PFSK-1 (cell line): ENCODE results near the gene POMP.

Experiments
- FOXP2 ChIP-seq: optimal IDR thresholded peaks from 2 replicates; pipeline ENCODE3; 2011; ENCODE audit warnings: borderline replicate concordance, control low read depth, inconsistent platforms; ENCODE audit not compliant: insufficient read depth; ENCODE audit errors: extremely low read length, extremely low read depth
- POLR2AphosphoS5 ChIP-seq: IDR thresholded peaks from 2 replicates; pipeline ENCODE4 v1.6.1; 2012; ENCODE audit warnings: low read depth, mild to moderate bottlenecking, control low read depth, low read length, moderate library complexity
- SIN3A ChIP-seq: IDR thresholded peaks from 2 replicates; pipeline ENCODE4 v1.6.1; 2012; ENCODE audit warnings: mild to moderate bottlenecking, low read length, moderate library complexity, borderline replicate concordance; ENCODE audit not compliant: insufficient read depth
- TAF1 ChIP-seq: IDR thresholded peaks from 2 replicates; pipeline ENCODE4 v1.6.1; 2012; ENCODE audit warnings: low read length, control low read depth, borderline replicate concordance; ENCODE audit not compliant: insufficient read depth
- TF ChIP-seq, protein P1 (sequence below), 2 experiments: IDR thresholded peaks; 2 replicates each; pipeline versions ENCODE4 v1.6.1 to v1.8.0; 2011 to 2012; ENCODE audit warnings: low read depth in 2 of 2, low read length in 2 of 2, control low read depth in 1 of 2, inconsistent platforms in 1 of 2, mild to moderate bottlenecking in 1 of 2, moderate library complexity in 1 of 2; ENCODE audit not compliant: insufficient read depth in 1 of 2

Gene POMP

DNA sequence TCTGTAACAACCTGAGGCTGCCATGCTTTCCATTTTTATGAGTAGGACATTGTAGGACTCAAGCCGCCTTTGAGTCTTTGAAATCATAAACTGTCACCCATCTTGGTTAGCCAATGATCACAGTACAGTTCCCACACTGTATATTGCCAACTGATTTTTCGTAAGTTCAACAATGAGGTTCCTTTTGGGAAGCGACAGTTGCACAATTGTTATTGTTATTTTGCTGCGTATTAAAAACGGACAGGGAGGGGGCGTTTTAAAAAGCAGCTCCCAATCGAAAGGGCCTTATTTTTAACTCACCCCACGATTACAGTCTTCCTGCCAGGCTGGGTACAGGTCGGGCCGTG lies 59.2 kb downstream of the POMP start:
- TF ChIP-seq POLR2AphosphoS5, result no peak
- TF ChIP-seq TAF1, result no peak
- TF ChIP-seq, protein P1, sequence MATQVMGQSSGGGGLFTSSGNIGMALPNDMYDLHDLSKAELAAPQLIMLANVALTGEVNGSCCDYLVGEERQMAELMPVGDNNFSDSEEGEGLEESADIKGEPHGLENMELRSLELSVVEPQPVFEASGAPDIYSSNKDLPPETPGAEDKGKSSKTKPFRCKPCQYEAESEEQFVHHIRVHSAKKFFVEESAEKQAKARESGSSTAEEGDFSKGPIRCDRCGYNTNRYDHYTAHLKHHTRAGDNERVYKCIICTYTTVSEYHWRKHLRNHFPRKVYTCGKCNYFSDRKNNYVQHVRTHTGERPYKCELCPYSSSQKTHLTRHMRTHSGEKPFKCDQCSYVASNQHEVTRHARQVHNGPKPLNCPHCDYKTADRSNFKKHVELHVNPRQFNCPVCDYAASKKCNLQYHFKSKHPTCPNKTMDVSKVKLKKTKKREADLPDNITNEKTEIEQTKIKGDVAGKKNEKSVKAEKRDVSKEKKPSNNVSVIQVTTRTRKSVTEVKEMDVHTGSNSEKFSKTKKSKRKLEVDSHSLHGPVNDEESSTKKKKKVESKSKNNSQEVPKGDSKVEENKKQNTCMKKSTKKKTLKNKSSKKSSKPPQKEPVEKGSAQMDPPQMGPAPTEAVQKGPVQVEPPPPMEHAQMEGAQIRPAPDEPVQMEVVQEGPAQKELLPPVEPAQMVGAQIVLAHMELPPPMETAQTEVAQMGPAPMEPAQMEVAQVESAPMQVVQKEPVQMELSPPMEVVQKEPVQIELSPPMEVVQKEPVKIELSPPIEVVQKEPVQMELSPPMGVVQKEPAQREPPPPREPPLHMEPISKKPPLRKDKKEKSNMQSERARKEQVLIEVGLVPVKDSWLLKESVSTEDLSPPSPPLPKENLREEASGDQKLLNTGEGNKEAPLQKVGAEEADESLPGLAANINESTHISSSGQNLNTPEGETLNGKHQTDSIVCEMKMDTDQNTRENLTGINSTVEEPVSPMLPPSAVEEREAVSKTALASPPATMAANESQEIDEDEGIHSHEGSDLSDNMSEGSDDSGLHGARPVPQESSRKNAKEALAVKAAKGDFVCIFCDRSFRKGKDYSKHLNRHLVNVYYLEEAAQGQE (IDR thresholded peaks at IDR 0.05; ENCODE audit: insufficient read depth in 1 of 2, low read depth in 2 of 2, low read length in 2 of 2), result no peak
- no peak for TF ChIP-seq SIN3A
- no peak for TF ChIP-seq FOXP2

DNA sequence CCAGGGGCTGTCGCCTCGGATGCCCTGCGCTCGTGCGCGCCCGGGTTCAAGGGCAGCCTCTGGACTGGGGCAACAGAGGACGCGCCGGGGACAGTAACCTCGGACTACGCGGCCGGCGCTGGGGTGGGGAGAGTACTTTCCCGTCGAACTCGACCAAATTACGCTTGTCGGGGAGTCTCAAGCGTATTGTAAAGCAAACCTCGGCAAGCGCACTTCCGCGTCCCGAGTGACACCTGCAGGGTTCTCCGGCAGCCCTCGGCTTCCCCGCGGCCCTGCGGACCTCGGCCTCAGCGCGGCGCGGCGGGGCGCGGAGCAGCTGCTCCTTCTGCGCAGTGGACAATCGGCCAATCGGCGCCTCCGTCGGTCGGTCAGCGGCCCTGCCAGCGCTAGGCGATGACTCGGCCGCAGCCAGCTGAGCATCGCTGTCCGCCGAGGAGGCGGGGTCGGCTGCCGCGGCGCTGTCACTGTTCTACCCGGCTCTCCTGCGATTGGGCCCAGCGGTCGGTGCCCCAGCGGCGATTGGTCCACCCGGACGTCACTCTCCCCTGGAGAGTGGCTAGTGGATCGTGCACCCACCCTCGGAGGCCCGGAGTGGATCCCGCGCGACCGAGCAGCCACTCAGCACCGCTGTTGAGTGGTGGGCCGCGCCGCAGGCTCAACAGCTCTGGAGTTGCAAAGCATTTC lies 59.8 kb downstream of the POMP start, which contains the start of gene SLC46A3:
TSS of gene SLC46A3 (minus strand) at position 428 of the 684 bp plus-strand sequence. CDS start 972 bp downstream, outside the sequence.
- TF ChIP-seq SIN3A (no peak), FOXP2 (peak; percentile 32)

DNA sequence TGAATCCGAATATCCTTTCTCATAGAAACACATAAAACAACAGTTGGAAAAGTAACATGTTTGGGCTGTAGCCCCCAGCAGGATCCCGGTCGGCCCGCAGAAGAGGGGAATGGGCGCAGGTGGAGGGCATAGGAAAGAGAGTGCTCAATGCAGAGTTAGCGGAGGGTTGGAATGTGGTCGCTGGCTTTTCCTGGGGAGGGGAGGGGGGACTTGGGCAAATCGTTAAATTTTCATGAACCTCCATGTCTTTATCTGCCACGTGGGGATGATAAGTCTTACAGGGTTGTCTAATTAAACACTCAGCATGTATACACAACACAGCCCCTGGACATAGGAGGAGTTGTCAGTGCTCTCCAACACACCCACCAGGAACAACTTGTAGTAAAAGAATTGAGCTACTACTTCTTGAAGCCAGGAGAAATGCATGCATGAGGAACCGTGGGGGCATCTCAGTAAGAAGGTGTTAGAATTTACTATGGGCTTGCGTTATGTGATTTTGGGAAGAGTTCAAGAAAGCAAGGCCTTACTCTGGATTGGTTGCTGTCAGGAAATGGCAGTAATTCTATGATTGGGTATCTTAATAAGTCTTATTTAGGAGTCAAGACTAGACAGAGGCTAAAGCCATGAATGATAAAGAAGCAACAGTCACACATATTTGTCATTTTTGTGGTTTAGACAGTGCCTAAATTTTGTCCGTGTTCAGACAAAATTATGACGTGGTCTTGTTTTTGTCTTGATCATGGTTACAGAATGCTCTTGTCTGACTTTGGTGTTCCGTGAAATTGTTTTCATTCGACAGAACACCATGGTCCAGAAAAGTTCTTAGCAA lies 60.5 kb downstream of the POMP start:
- no peak for TF ChIP-seq SIN3A
- no peak for TF ChIP-seq FOXP2
- no peak for TF ChIP-seq TAF1
- TF ChIP-seq, protein P1 (IDR thresholded peaks at IDR 0.05; ENCODE audit: insufficient read depth in 1 of 2, low read depth in 2 of 2, low read length in 2 of 2), result no peak
- no peak for TF ChIP-seq POLR2AphosphoS5

DNA sequence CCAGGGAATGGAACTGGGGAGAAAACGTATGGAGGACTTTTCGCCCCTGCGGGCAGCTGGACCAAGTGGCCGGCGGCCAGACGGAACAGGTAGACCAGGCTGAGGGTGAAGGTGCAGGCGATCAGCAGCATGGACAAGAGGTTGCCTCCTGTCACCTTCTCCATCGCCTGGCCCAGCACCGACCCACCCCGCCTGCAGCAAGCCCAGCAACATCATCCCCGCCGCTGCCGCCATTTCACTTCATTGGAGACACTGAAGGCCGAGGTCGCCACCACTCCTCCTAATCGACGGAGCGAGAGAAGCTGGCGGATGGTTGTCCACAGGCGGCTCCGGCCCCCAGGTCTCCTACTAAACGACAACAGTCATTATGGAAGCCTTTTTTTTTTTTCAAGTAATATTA lies 64.9 kb downstream of the POMP start:
- TF ChIP-seq, protein P1 (IDR thresholded peaks at IDR 0.05; ENCODE audit: insufficient read depth in 1 of 2, low read depth in 2 of 2, low read length in 2 of 2), result no peak
- no peak for TF ChIP-seq TAF1
- no peak for TF ChIP-seq SIN3A
- no peak for TF ChIP-seq FOXP2
- TF ChIP-seq POLR2AphosphoS5, result no peak

DNA sequence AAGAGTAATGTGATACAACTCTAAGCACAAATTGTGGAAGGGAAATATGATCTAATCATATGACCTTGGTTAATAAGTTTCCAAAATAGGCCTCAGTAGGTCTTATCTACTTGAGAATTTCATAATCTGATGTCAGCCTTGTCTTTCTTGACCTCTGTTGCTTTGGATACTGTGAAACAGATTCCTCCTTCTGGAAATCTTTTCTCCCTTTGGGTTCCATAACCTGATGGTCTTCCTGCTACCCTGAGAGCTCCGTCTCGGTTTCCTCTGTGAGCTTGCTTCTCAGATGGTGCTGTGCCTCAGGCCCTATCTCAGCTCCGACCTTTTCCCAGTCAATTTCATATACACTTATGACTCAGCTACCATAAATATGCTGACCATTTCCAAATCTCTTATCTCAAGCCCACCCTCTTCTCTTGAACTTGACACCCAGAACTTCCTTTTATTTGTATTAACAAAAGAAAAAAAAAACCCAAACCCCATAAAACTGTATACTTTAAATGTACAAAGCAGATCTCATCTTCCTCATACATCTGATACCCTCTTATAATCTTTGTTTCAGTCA lies 66.2 kb downstream of the POMP start:
- TF ChIP-seq TAF1 (no peak), POLR2AphosphoS5 (no peak), SIN3A (no peak), FOXP2 (no peak)
- TF ChIP-seq, protein P1 (IDR thresholded peaks at IDR 0.05; ENCODE audit: insufficient read depth in 1 of 2, low read depth in 2 of 2, low read length in 2 of 2), result no peak
